GM21717 (cell line): ENCODE results near the gene MKS1.

Experiments used
- ATAC-seq: cut with Tn5 transposase; IDR thresholded peaks from one replicate; pipeline ENCODE4 v1.9.1; 2021; ENCODE audit warnings: mild to moderate bottlenecking, moderate library complexity; ENCODE audit not compliant: unreplicated experiment

The MKS1 gene

DNA sequence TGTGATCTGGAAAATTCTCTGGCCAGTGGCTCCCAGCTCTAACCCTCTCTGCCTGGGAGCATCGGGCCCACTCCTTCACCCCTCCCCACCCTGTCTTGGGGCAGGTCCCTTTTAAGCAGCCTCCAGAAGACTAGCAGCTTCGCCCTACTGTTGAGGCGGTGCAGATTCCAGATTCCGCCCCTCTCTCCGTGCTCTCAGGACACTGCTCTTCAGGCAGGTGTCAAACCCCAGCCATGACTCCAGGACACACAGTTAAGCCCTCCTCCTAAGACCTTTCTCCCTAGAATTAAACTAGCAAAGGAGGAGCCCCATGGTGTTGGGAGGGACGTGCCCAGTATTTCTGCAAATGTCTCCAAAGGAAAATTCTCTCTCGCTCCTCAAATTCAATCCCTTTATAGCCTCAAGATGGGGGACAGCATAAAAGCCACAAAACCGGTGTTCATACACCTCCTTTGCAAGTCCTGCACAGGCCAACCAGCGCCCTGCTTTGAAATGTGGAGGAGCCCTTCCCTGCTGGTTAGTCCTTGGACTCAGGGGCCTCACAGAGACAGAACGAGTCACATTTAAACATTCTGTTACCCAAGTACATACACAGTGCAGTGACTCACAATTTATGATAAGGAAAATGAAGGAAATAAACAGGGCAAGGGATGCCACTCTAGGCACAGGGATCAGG, 26.5 kb upstream of the MKS1 start:
- no peak for ATAC-seq

GRCh38 chr17:58244963-58245362, 25.9 kb upstream of the MKS1 start:
- no peak for ATAC-seq

- no peak for ATAC-seq
Observed at GRCh38 chr17:58242171-58242784, 23.2 kb upstream of the MKS1 start.

DNA sequence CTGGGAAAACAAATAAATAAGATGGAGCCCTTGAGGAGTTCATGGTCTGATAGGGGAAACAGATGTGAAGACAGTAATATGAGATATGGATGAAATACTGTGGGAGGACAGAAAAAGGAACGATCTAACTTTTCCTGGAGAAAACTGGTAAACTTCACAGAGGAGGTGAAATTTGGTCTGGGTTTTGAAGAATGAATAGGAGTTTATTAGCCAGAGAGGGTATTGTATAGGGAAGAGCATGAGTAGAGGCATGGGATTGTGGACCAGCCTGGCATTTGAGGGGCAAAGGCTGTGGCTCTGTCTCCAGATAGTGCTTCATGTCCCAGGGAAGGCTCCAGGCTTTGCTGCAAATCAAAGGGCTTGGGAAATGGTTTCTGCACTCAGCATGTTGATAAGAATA, 20.9 kb upstream of the MKS1 start:
- no peak for ATAC-seq

DNA sequence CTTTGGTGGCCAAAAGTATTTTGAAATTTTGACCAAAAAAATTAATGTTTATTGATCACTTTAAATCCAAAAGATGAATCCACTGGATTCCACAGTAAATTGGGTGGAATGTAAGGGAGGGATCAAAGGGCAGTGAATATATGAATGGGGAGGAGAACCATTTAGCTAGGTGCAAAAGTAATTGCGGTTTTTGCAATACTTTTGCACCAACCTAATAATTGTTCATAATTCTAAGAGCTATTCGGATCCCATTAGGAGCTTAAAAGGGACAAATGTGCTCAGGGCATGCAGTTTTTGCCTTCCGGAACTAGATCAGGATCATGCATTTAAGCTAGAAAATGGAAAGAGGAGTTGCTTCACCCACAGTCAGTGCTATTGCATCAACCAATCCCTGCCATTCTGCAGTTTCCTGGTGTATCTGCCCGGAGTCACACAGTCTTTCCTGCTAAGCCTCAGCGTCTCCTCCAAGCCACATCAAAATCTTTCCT, 19.1 kb upstream of the MKS1 start, which contains the start of gene LPO:
Gene LPO (plus strand): TSS at position 438 of the 488 bp plus-strand sequence. CDS start 4,396 bp downstream, outside the sequence.
- ATAC-seq: no peak

DNA sequence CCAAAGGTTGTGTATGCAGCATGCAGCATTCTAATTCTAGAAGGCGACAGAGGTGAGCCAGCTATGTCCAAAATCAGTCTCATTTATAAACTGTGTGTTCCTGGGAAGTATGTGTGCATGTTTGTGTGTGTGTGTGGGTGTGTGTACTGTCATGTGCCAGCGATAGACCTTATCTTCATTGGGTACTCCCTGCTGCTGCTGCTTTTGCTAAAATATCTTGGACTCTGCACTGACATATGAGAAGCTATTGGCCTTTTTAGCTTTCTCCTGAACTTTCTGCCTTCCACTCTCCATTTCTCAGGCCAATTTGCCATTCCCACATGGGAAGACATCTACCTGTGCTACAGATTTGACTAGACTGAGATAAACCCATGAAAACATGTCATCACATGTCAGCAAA, 17.3 kb upstream of the MKS1 start:
- ATAC-seq: no peak

GRCh38 chr17:58235821-58236220, 16.8 kb upstream of the MKS1 start:
- no peak for ATAC-seq

GRCh38 chr17:58234512-58234911, 15.5 kb upstream of the MKS1 start:
- ATAC-seq: no peak

DNA sequence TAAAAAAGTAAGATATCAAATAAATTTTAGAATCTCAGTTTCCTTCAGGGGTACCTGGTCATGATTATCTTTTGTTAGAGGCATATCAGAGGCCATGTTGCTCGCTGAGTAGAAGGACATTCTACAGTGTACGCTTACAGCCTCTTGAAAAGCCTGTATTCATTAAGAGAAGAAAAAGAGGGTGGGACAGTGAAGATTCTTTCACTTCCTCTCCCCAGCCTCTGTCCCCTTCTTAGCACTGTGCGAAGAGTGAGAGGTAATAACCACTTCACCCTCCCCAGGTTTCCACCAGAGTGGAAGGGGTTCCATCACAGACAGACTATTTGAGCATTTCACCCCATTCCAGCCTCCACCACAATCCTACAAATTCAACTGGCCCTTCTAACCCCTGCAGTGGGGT, 14.5 kb upstream of the MKS1 start:
- no peak for ATAC-seq

GRCh38 chr17:58232707-58233156, 13.7 kb upstream of the MKS1 start:
- peak; percentile 61 for ATAC-seq

DNA sequence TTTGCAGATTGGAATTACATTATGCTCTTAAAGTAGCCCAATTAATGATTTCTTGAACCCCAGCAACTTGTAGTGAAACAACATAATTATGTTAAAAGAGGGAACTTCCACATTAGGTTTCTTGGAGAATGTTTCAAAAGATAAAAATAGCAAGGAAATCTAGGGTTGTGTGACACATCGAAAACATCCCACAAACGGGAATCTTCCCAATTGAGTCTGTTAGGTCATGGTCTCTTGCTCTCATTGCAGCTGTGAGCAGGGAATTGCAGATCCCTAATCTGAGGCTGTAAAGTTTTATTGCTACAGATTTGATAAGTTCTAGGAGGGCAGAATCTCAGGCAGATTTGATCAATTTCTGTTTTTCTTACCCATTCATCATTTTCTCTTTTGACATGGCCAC, 12.6 kb upstream of the MKS1 start:
- no peak for ATAC-seq

- no peak for ATAC-seq
Observed at GRCh38 chr17:58229881-58230280, 10.8 kb upstream of the MKS1 start.

GRCh38 chr17:58229384-58229783, 10.3 kb upstream of the MKS1 start:
- no peak for ATAC-seq

DNA sequence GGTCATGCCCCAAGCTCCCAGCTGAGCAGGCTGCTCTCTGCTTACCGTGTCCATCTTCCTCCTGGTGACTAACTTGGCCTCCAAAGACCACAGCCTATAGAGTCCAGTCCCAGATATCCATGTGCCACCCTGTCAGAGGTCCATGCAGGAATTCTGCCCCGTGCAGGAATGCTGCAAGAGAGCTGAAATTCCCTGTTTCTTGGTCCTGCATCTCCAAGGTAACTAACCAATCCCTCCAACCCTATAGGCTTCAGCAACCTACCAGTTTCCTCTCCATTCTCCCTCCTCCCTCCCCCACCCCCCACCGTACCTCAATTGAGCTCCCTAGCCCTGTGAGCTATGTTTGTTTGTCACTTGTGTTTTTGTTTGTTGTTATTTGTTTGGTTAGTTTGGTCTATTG, 9.6 kb upstream of the MKS1 start:
- ATAC-seq: no peak

- no peak for ATAC-seq
Observed at GRCh38 chr17:58227733-58228132, 8.7 kb upstream of the MKS1 start.

- ATAC-seq: no peak
Observed at GRCh38 chr17:58224315-58224714, 5.3 kb upstream of the MKS1 start.

DNA sequence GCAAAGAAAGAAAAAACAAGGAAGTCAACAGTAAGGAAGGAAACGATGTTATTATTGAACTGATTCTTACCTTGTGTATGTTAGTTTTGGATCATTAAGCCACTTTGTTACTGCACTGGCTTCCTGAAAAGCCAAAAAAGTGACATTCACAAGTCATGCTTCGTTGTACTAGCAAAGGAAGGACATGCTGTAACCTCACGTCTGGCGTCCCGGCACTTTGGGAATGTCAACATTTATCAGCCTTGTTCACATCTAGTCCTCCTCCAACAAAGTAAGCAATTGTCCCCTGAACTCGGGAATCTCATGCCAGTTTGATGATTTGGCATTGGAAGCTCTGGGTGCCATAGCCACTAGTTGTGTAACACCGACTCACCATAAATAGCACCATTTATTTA, 731 bp upstream of the MKS1 start:
- no peak for ATAC-seq

GRCh38 chr17:58217766-58218165, 1.3 kb downstream of the MKS1 start:
- no peak for ATAC-seq

DNA sequence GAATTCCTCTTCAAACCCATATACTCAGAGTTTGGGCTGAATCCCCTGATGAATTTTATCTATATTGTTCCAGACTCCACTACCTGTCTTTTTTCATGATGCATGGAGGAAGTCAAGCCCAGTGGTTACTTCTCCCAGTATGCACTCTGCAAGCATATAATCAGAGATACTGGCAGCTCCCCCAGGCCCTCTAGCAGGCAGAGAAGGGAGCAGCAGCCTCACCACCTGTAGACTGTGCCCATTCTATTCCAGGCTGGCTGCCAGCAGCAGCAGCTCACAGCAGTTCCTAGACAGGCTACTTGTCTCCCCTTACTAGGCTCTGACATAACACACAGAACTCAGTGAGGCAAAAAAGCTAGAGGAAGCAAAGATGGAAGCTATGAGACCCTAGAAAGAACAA, 3.4 kb downstream of the MKS1 start:
- ATAC-seq: no peak

GRCh38 chr17:58210922-58211321, 8.1 kb downstream of the MKS1 start:
- ATAC-seq: no peak

DNA sequence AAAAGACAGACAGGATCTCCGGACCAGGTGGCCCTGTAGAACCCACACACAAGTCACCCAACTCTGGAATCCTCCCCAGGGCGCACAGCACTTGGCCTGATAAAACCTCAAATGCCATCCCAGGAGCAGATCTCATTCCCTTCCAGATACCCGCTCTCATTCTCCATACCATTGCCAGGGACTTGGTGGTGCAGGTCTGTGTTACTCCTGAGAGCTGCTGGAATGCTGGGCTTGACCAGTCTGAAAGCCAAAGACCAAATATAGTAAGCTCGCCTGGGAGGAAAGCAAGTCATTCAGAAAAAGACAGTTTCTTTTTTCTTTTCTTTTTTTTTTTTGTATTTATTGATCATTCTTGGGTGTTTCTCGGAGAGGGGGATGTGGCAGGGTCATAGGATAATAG, 10.7 kb downstream of the MKS1 start:
- no peak for ATAC-seq

DNA sequence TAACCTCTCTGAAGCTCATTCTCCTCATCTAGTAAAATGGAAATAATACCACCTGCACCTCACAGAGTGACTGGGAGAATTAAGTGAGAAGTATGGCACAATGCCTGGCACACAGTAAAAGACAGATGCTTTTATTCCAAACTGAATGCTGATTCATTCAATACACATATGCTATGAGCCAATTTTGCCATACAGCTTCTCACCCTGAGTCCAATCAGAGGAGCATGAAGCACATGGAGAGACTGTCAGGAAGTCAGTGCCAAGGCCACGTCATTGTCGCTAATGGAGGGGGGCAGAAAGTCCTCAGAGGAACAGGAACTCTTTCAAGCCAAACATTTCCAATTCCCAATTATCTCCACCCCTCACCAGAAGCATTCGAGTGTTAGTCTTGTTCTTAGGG, 11.6 kb downstream of the MKS1 start:
- no peak for ATAC-seq

GRCh38 chr17:58205936-58206335, 13.1 kb downstream of the MKS1 start:
- no peak for ATAC-seq
